NCI-H460 (cell line): ENCODE results near the gene EHBP1. TPM values are rescaled to one million over a fixed set of nuclear protein-coding genes. Genes with fewer than 3 reads are reported as not detected.
"Not testable (repeated sequence)": the region's sequence is repeated elsewhere in the genome, so short reads cannot be mapped to it uniquely, and the experiment has no call there.

Source experiments
- DNase-seq: peaks from one replicate; pipeline ENCODE4 v3.0.0-alpha.2; 2016; ENCODE audit warnings: low read depth; ENCODE audit errors: extremely low read depth
- total RNA-seq: library from RNA; depleted of rRNA; stranded (reverse); fragments of >200 nt; shearing (Covaris generic); gene quantifications from 2 replicates; pipeline ENCODE4 v1.2.3, GENCODE V29; 2014

The EHBP1 gene
- total RNA-seq, 1 experiment from 2014 or later, result 22.6 TPM

DNA sequence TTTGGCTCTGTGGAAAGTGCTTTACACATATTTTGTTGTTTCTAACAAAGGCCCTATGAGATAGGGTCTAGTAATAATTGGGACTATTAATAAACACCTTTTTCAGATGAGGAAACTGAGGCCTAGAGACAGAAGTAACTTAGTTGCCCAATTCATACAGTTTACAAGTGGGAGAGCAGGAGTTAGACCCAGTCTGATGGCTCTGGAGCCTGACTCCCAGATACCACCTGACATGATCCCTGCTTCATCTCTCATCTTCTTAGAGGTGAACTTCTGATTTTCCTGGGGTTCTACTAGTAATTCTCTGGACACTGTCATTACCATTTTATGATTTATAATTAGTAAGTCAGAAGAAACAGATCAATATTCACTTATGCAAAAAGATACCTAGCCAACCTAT, 296.1 kb downstream of the EHBP1 start:
- no peak for DNase-seq

DNA sequence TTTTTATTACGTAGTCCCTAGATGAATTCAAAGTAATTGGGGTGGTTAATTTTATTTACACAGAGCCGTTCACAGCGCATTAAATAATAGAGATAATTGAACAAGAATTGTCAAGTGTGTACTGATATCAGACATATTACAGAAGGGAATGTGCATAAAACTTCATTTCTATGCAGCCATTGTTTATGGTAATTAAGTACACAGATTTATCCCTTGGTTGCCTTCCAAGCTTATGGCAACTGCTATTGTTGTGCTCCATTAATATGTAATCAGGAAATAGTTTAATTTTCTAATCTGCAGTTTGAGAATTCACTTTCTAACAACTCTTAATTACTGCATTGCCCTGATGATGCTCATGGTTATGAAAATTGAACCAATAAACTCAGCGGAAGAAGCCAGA, 297.8 kb downstream of the EHBP1 start:
- no peak for DNase-seq

DNA sequence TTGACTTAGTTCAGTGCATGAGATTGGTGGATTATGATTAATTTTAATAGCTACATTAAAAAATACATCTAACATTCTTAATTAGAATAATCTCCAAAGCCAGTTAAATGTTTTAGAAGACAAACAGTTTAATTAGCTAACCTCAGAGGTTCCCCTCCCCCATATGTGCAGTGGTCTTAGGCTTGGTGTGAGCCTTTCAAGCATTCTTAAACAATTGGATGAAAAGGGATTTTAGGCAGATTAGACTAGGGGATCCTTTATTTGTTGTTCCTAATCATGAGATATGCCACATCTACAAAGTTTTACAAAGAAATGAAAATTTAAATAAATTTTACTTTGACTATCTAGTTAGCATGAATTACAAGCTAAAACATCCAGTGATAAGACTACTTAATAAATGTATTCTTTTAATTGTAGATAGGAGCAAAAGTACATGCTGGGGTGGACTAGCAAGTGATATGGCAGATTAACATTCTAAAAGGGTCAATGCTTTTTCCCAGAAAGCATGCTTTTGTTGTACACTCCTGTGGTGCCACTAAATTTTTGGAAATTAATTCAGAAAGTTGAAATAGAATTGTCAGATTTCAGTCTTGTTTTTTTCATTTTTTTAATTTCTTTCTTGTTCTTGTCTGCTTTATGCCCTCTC, 302.4 kb downstream of the EHBP1 start:
- DNase-seq, result no peak

DNA sequence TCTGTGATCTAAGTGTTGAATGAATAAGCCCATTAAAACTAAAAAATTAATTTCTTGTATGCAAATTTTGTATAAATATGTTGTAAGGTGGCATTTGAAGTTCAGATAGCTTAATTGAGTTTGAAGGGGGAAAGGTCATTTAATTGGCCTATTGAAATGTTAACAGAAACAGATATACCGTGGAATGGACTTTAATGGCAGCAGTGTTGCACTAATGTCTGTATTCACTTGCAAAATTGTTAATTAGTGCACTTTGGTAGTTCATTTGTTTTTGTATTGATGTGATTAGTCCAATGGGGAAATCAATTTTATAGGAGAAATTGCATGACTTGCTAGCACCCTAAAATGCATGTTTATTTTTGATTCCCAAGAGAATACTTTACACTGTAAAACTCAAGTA, 303.3 kb downstream of the EHBP1 start:
- DNase-seq, result no peak

DNA sequence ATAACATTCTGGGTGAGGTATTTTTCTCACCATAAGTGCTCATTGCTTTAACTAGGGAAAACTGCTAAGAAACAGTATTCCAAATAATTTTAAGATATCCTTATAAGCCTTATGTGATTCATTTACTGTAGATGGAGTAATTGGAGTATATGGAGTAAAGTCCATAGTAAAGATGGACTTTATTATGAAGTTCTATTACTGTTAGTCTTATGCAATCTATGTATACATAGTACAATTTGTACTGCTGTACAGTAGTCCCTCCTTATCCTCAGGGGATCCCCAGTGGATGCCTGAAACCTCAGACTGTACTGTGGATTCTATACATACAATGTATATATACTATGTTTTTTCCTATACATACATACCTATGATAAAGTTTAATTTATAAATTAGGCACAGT, 304.0 kb downstream of the EHBP1 start:
- DNase-seq, result no peak

DNA sequence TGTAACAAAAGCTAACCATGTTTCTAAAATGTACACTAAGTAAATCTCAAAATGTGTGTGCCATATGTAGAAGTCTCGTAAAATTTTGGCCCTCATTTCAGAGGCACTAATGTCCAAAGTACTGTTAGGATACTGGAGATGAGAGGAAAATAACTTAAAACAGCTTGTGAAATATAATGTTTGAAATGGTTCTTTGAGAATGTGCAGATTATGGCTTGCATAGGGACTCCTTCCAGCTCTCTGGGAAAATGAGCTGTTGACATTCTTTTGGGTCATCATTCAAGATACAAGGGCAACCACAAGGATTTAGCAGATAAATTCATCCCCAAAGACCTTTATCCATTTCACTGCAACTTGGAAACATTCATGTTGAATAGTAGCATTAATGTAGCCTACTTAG, 307.0 kb downstream of the EHBP1 start:
- DNase-seq, result no peak

DNA sequence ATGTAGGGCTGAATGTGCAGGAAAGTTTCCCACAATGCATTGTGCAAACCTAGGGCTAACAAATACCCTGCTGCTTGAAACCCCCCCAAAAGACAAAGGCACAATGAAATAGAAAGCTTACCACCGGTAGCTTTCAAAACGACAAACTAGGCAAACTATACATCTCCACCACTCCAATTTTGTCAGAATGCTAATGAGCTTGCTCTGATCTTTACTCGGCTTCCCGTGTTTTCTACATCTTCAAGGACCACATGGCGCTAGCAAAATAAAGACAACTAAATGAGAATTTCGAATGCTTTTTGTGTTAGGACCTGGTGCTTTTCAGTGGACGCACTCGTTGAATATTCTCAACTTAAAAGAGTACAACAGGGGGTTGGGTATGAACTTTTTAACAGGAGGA, 307.9 kb downstream of the EHBP1 start:
- no peak for DNase-seq

DNA sequence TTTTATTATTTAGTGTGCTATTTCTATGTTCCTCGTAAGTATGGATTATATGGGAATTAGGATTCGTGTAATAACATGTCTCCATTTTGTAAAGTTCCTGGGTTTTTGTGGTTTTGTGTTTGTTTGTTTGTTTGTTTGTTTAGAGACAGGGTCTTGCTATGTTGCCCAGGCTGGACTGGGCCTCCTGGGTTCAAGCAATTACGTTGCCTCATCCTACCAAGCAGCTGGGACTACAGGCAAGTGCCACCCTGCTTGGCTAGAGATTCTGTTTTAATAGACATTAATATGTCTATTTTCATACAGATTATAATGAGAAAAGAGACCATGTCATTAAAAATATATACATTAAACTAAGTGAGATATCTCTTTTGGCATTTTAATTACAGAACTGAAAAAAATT, 309.9 kb downstream of the EHBP1 start:
- DNase-seq, result no peak

DNA sequence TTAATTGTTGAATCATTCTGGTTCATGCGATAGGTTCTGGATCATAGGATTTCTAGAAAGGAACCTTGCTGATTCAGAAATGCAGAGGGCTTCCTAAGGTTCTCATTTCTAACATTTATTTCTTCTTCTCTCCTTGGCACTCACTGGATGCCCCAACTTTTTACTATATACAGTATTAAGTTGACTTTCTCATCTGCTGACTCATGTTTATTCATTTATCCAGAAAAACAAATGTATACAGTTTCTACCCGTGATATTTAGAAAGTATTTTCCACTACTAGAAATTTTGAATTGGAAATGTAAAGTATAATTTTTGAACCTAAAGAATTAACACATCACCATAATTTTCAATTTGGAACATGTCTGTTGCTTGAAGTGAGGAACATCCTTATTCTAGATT, 312.9 kb downstream of the EHBP1 start:
- DNase-seq, result no peak

DNA sequence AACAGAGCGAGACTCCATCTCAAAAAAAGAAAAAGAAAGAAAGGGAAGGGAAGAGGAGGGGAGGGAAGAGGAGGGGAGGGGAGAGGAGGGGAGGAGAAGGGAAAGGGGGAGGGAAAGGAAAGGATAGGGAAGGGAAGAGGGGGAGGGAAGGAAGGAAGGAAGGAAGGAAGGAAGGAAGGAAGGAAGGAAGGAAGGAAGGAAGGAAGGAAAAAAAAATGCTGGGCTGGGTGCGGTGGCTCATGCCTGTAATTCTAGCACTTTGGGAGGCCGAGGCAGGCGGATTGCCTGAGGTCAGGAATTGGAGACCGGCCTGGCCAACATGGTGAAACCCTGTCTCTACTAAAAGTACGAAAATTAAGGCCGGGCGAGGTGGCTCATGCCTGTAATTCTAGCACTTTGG, 314.2 kb downstream of the EHBP1 start:
- not testable (repeated sequence) for DNase-seq

DNA sequence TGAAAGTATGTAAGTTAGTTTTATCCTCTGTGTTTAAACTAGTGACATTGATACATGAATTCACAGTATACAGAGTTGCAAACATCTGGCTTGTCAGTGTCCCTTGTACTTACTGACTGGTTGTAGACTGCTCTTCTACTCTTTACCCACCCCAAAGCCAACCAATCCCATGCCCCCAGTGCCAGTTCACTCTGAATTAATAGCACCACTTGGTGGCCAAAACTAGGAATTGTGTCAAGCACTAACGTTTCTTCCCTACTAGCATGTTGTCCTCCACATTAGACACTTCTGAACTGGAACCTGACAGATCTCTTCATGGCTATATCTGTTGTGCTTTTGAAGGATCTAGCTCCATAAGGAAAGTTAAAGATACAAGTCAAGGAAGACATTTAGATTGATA, 317.9 kb downstream of the EHBP1 start:
- DNase-seq, result peak; percentile 36

DNA sequence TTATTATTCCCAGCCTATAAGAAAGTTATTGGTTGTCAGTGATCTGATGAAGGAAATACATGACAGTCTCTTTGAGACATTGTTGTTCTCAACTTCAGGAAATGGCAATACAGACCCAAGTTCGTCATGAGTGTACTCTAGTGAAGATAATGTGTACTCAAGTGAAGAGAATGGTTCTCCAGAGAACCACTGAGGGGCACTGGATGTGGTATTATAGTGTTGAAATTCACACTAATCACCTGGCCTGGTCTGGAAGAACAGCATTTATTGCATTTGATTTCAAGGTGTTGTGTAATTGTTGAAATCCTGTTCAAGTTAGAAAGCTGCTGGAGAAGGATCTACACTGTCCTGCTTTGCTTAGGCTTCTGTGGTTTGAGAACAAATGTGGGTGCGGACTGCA, 321.7 kb downstream of the EHBP1 start:
- DNase-seq, result no peak

DNA sequence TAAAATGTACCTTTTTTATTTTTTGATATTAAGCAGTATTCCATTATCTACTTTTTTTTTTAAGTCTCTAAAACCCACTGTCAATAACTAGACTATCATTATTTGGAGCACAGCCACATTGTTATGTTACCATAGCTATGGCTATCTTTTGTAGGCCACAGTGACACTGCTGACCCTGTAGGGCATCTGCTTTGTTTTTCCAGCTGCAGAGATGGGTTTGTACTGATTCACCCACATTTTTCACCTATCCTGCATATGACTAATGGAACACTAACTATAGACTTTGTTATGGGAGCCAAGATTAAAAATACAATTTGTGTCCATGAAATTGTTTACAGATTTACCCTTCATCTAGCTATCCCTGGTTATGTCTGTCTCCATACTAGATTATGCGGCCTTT, 323.5 kb downstream of the EHBP1 start:
- no peak for DNase-seq

DNA sequence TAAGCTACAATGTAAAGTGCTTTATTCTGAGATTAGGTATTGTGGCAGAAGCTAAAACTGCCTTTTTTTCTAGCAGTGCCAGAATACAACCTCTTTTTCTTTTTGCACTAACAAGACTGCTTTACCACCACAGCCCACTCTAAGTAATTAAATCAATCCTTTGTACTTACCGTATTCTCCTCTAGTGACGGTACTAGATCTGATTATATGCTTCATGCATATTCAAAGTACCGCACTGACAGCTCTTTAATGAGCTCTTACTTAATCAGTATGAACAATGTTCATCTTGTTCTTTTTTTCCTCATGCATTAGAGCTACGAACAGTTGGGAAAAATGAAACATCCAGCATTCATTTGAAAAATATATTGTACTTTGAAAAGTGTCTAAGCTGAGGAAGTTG, 329.0 kb downstream of the EHBP1 start:
- no peak for DNase-seq

DNA sequence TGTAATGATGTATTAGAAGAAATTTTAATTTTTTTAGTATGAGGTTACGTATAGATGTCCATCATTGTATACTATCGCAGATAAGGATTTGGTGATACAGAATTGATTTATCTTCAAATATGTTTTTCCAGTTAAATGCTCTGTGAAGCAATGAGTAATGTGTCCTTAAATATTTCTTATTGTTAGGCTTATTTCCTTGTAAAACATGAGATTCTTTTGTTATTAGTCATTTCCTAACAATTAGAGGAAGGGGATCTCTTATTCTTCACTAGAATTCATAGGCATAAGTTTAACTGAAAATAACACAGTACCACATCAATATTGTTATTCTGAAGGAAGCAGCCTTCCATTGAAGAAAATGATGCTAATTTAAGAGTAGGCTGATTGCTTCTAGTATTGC, 329.7 kb downstream of the EHBP1 start:
- no peak for DNase-seq

DNA sequence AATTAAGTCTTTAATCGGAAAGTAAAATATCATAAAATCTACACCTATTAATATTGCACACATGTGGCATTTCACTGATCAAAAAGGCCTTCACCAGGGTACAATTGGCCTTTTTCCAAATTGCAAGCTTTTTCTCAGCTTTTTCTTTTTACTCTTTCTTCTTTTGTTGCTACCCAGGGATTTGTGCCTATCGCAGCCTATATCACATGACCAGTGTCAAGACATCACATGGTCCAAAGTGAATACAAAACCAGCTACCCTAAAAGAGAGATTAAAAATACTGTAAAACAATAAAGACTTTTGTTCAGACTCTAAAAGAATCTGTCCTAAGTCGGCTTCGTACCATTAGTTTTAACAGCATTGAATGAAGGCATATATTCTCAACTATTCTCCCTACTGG, 330.1 kb downstream of the EHBP1 start:
- DNase-seq, result no peak

DNA sequence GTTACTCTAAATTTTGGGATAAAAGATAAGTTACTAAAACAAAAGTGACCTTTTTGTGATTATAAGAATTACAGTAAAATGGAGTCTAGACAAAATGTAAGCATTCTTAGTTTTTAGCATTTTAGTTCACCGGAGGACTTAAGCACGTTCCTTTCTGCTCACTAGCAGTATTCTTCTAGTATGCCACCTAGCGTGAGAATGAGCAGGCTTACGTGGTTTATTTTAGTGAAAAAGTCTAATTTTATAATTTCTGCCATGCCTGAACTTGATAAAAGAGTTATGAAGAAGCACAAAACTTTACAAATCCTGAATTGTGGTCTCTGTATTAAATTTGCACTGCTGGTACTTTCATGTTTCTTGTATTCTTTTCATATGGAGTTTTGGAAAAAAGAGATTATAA, 332.5 kb downstream of the EHBP1 start:
- no peak for DNase-seq

DNA sequence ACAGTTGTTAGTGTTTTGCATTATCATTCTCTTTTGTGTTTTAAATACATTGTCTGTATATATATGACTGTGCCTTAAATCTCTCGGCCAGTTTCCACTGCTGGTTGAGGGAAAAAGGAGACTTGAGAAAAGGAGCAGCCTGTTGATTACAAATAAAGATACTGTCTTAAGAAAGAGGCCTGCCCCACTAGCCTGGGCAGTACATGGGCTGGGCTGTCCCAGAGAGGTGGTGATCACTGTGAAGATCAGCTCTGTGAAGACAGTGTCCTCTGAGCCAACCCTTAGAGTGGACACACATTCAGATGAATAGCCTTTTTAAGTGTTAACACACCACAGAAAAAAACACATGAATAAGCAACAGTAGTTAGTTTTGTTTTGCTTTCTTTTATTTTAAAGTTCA, 335.1 kb downstream of the EHBP1 start:
- no peak for DNase-seq

DNA sequence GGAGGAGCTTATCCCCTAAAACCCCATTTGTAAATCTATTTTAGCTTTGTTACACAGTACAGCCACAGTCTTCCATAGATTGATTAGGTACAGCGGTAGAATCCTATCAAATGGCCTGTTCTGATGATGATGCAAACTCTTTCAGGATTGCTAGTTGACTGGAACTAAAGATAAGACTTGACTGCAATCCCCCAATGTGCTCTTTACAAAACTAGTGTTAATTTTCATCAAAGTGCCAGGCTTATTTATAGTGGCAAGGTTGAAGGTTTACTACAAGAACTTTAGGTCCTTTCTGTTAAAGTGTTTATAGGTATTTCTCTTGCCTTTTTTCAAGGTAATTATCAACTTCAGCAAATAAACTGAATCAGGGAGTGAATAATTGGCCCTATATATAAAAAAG, 336.1 kb downstream of the EHBP1 start:
- DNase-seq, result no peak

DNA sequence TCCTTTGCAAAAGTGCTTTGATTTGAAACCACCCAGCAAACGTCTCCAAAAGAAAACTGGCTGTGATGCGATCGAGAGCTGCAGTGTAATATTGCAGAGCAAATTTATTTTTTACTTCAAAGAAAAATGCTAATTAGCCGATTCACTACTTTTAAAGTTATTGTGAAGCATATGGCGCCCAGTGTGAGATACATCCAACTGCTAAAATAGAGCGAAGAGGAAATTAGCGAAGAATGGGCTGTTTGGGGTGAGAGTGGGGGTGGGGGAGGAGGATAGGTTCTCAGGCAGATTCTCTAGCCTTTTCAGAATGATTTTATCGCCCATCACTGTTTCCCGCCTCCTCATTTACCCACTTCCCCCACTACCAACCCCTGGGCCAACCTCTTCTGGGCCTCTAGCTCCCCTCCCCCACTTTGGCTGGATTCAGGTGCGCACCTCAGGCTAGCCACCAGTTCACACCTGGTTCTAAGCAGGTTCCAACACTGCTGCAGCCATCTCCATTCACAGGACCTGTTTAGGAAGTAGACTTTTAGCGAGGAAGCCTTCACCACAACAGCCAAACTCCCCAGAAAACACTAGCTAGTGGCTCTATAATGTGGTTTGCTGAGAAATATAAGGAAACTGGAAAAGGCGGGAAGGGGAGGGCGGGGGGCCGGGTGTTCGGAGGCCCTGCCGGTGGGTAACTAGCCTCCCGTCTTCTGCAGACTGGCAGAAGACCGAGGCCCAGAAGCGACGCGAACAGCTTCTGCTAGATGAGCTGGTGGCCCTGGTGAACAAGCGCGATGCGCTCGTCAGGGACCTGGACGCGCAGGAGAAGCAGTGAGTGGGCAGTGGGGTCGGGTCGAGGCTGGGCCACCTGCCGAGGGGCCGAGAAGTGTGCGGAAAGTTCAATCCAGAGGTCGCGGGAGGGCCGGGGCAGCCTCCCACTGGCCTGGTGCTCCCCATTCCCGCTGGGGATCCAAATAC, 339.1 kb downstream of the EHBP1 start:
- no peak for DNase-seq

DNA sequence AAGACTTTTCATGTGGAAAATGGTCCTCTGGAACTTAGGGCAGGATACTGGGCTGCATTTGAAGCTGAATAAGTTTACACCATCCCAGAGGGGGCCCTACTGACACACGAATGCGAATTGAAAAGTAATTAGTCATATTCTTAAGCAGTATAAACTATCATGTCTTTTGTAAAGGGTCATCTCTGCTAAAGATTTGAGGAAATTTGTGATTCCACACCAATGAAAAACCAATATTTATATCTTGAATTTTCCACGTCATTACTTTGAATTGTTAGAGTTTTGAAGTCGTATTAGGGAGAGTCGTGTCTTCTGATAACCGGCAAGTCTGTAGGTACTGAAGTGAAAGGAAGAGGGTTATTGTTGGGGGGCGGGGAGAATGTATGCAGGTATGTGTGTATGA, 341.0 kb downstream of the EHBP1 start:
- DNase-seq, result no peak

DNA sequence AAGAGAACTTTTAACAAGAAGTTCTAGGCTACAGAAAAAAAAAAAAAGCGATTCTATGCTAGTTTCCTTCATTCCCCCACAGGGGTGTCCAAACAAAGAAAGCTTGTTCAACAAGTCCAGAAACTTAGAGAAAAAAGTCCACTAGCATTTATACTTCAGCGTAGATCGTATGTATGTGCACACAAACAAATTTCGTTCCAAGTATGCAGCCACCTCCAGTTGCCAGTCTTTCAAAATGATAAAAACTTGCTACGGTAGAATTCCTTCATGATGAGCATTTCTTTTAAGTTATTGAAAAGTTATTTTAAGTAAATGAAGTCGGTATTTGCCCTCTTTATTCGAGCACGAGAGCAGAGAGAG, 341.4 kb downstream of the EHBP1 start:
- DNase-seq, result no peak
